Endometrial microvascular endothelial cells (primary cell): Measurements from ENCODE around the gene DIPK1B. TPM values are rescaled to one million over a fixed set of nuclear protein-coding genes. Genes with fewer than 3 reads are reported as not detected.

Experiments
- in situ Hi-C: cut with HindIII; loops from 2 replicates; pipeline ENCODE4 v1.10.0; 2017; ENCODE audit warnings: low sequenced_read_pairs, low pct_unique_long_range_greater_than_20kb; ENCODE audit errors: inconsistent ontology term
- total RNA-seq: library from RNA; depleted of rRNA; stranded (reverse); fragments of >200 nt; gene quantifications from one replicate; pipeline ENCODE4 v1.2.3, GENCODE V29; 2015; ENCODE audit errors: inconsistent ontology term

The DIPK1B gene
- total RNA-seq, 1 donor from 2014 or later = 44.5 TPM

- in situ Hi-C loops = no loop called here
Observed at GRCh38 chr9:136685216-136685615, 27.2 kb upstream of the DIPK1B start.

GRCh38 chr9:136685790-136686533 lies 26.4 kb upstream of the DIPK1B start:
- in situ Hi-C loops = no loop called here

GRCh38 chr9:136686534-136686793 lies 25.9 kb upstream of the DIPK1B start:
- in situ Hi-C loops = no loop called here

GRCh38 chr9:136686794-136687711 lies 25.3 kb upstream of the DIPK1B start, which contains the start of gene AGPAT2:
Gene AGPAT2 (minus strand): TSS chr9:136687457. CDS start chr9:136687357, 100 bp downstream.
- in situ Hi-C loops = no loop called here

GRCh38 chr9:136687721-136688223 lies 24.6 kb upstream of the DIPK1B start:
- in situ Hi-C loops = no loop called here

- in situ Hi-C loops = no loop called here
Observed at GRCh38 chr9:136688274-136689107, 23.9 kb upstream of the DIPK1B start.

GRCh38 chr9:136689108-136689460 lies 23.3 kb upstream of the DIPK1B start:
- in situ Hi-C loops = no loop called here

GRCh38 chr9:136690104-136690805 lies 22.1 kb upstream of the DIPK1B start:
- in situ Hi-C loops = no loop called here

GRCh38 chr9:136690806-136691261 lies 21.5 kb upstream of the DIPK1B start:
- in situ Hi-C loops = no loop called here

GRCh38 chr9:136691316-136692184 lies 20.8 kb upstream of the DIPK1B start:
- in situ Hi-C loops = no loop called here

- in situ Hi-C loops = no loop called here
Observed at GRCh38 chr9:136692185-136693134, 19.9 kb upstream of the DIPK1B start.

- in situ Hi-C loops = no loop called here
Observed at GRCh38 chr9:136693135-136693489, 19.3 kb upstream of the DIPK1B start.

GRCh38 chr9:136693490-136694162 lies 18.7 kb upstream of the DIPK1B start:
- in situ Hi-C loops = no loop called here

GRCh38 chr9:136694163-136694871 lies 18.1 kb upstream of the DIPK1B start:
- in situ Hi-C loops = no loop called here

- in situ Hi-C loops = no loop called here
Observed at GRCh38 chr9:136694872-136695247, 17.5 kb upstream of the DIPK1B start.

GRCh38 chr9:136695435-136695895 lies 16.9 kb upstream of the DIPK1B start:
- in situ Hi-C loops = no loop called here
